Natural killer cell (primary cell): ENCODE measurements around the gene FBXO27. TPM values are rescaled to one million over a fixed set of nuclear protein-coding genes. Genes with fewer than 3 reads are reported as not detected.

ENCODE experiments used
- ATAC-seq, 3 donors: fragments of 150-1000 bp in 2 of 3; fragments of 200-7000 bp in 1 of 3; cut with Tn5 transposase; 1 replicate in 1 of 3; 2 replicates in 2 of 3; pipeline ENCODE4 v1.10.0; 2021; ENCODE audit warnings: mild to moderate bottlenecking in 2 of 3, moderate library complexity in 2 of 3
- DNase-seq, 2 donors: peaks; one replicate each; pipeline versions ENCODE4 v3.0.0 to v3.0.0-alpha.2; 2013 to 2021; ENCODE audit warnings: mixed read lengths in 1 of 2
- H3K27ac ChIP-seq: one replicate; pipeline ENCODE4 v1.5.1; 2013; ENCODE audit warnings: mild to moderate bottlenecking, low read length
- H3K27me3 ChIP-seq: one replicate; pipeline ENCODE4 v1.6.1; 2013; ENCODE audit warnings: low read length; ENCODE audit not compliant: control insufficient read depth, insufficient read depth
- H3K36me3 ChIP-seq: one replicate; pipeline ENCODE4 v1.6.1; 2013; ENCODE audit warnings: low read length; ENCODE audit not compliant: control insufficient read depth, insufficient read depth
- H3K4me1 ChIP-seq: one replicate; pipeline ENCODE4 v1.6.1; 2013; ENCODE audit warnings: low read length; ENCODE audit not compliant: control insufficient read depth, insufficient read depth
- H3K4me3 ChIP-seq: one replicate; pipeline ENCODE4 v1.5.1; 2013; ENCODE audit warnings: low read length
- H3K9me3 ChIP-seq: one replicate; pipeline ENCODE4 v1.6.1; 2013; ENCODE audit warnings: low read length; ENCODE audit not compliant: control insufficient read depth, insufficient read depth
- H3K27ac Mint-ChIP-seq, 2 donors: one replicate each; pipeline ENCODE4 v1.8.0; 2022; ENCODE audit warnings: mild to moderate bottlenecking in 2 of 2, mixed read lengths in 2 of 2, moderate library complexity in 1 of 2
- H3K27me3 Mint-ChIP-seq, 2 donors: one replicate each; pipeline ENCODE4 v1.8.0; 2022; ENCODE audit warnings: low read depth in 2 of 2, mixed read lengths in 2 of 2
- H3K36me3 Mint-ChIP-seq: one replicate; pipeline ENCODE4 v1.8.0; 2022; ENCODE audit warnings: mixed read lengths
- H3K4me1 Mint-ChIP-seq, 2 donors: one replicate each; pipeline ENCODE4 v1.8.0; 2022; ENCODE audit warnings: mixed read lengths in 2 of 2
- H3K4me3 Mint-ChIP-seq: one replicate; pipeline ENCODE4 v1.8.0; 2022; ENCODE audit warnings: mild to moderate bottlenecking, moderate library complexity, mixed read lengths
- H3K9me3 Mint-ChIP-seq, 2 donors: one replicate each; pipeline ENCODE4 v1.8.0; 2022; ENCODE audit warnings: mixed read lengths in 2 of 2
- WGBS: methylation state at CpG from one replicate; pipeline ENCODE4 v1.1.7; 2013; ENCODE audit warnings: missing lambda C conversion rate; ENCODE audit not compliant: insufficient coverage; 5-methylcytosine and 5-hydroxymethylcytosine counted together
- intact Hi-C: fragments of 100-400 bp; cut with micrococcal nuclease; formaldehyde crosslinking; loops from one replicate; pipeline ENCODE4 v1.14.2; 2022
- total RNA-seq, 4 donors: library from RNA; stranded (reverse); fragments of 120-200 nt in 1 of 4; gene quantifications; one replicate each; pipeline versions ENCODE4 v1.2.3 to v1.2.4, GENCODE V29; 2013 to 2022
- TF ChIP-seq, protein P1 (sequence below): fragments of 200-600 bp; IDR thresholded peaks from one replicate; pipeline ENCODE4 v1.8.0; 2022; ENCODE audit warnings: antibody characterized with exemption

Gene FBXO27
- total RNA-seq, 3 donors from 2014 or later (not counting 1 experiment from before 2014, with no cell fraction given), result 0.23 to 0.38 TPM; not detected in 1

DNA sequence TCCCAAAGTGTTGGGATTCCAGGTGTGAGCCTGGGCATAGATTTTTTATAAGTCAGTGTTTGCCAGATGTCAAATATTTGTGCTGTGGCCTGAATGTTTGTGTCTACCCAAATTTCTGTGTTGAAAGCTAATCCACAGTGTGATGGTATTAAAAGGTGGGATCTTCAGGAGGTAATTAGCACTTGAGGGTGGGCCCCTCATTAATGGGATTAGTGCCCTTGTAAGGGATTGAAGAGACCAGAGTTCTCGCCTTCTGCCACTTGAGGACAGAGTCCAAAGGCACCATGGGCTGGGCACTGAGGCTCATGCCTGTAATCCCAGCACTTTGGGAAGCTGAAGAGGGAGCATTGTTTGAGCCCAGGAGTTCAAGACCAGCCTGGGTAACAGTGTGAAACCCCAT lies 47.1 kb downstream of the FBXO27 start:
- H3K4me3 Mint-ChIP-seq, result no peak overlapping the region
- H3K4me1 Mint-ChIP-seq, result no peaks in the 10 kb centered on the region
- 95% methylated on average over 1 of the region's 1 CpG for WGBS
- no peaks in the 10 kb centered on the region for H3K4me1 ChIP-seq
- no peak for ATAC-seq
- no peak overlapping the region for H3K27ac ChIP-seq
- peaks cover 7 to 14% of the 10 kb centered on the region in 2 donors for H3K27me3 Mint-ChIP-seq
- TF ChIP-seq, protein P1, sequence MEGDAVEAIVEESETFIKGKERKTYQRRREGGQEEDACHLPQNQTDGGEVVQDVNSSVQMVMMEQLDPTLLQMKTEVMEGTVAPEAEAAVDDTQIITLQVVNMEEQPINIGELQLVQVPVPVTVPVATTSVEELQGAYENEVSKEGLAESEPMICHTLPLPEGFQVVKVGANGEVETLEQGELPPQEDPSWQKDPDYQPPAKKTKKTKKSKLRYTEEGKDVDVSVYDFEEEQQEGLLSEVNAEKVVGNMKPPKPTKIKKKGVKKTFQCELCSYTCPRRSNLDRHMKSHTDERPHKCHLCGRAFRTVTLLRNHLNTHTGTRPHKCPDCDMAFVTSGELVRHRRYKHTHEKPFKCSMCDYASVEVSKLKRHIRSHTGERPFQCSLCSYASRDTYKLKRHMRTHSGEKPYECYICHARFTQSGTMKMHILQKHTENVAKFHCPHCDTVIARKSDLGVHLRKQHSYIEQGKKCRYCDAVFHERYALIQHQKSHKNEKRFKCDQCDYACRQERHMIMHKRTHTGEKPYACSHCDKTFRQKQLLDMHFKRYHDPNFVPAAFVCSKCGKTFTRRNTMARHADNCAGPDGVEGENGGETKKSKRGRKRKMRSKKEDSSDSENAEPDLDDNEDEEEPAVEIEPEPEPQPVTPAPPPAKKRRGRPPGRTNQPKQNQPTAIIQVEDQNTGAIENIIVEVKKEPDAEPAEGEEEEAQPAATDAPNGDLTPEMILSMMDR, result no peak
- no peaks in the 10 kb centered on the region for H3K27me3 ChIP-seq
- no peak overlapping the region for H3K27ac Mint-ChIP-seq
- H3K9me3 Mint-ChIP-seq, result no peaks in the 10 kb centered on the region
- peaks cover 6% of the 10 kb centered on the region for H3K9me3 ChIP-seq
- no peak overlapping the region for H3K4me3 ChIP-seq
- H3K36me3 Mint-ChIP-seq, result no peaks in the 10 kb centered on the region
- DNase-seq, result no peak
- H3K36me3 ChIP-seq, result no peaks in the 10 kb centered on the region
- intact Hi-C loops, result no loop called here

DNA sequence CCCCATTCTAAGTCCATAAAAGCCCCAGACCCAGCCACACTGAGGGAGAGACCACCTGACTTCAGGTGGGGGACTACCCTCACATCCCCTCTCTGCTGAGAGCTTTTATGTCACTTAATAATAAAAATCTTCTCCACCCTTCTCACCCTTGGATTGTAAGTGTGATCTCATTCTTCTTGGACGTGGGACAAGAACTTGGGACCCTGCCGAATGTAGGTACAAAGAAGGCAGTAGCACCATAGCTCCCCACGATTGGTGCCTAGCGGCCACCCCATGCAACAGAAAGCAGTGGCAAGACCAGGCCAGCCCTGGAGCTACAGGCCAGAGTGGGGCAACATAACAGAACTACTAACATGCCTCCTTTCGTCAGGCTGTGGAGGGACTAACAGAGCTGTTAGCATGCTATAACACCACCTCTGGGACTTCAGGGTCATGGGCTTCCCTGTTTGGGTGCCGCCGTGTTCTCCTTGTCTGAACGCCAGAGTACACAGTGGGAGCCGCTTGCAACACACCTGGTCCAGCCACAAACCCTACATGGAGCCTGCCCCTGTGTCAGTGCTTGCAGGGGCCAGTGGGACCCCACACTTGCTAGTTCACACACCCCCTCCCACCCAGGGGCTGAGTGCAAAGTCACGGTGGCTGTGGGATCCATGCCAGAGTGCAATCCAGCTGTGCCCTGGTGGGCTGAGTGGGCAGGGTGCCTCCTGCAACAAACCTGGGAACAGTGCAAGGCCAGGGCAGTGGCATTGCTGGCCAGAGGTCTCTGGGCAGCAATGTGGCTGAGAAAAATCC lies 51.6 kb downstream of the FBXO27 start:
- Histone ChIP-seq H3K27ac (no peak overlapping the region), H3K4me1 (peaks cover 3% of the 10 kb centered on the region), H3K4me3 (no peak overlapping the region), H3K36me3 (no peaks in the 10 kb centered on the region), H3K9me3 (peaks cover 6% of the 10 kb centered on the region), H3K27me3 (peaks cover 7% of the 10 kb centered on the region)
- Mint-ChIP-seq H3K36me3 (no peaks in the 10 kb centered on the region), H3K9me3 (no peaks in the 10 kb centered on the region), H3K27ac (no peak overlapping the region), H3K4me3 (no peak overlapping the region), H3K27me3 (peaks cover 9 to 14% of the 10 kb centered on the region in 2 donors), H3K4me1 (no peaks in the 10 kb centered on the region)
- TF ChIP-seq, protein P1, result no peak
- 95% methylated on average over 10 of the region's 10 CpGs for WGBS
- DNase-seq (no peak), ATAC-seq (no peak)
- intact Hi-C loops, result no loop called here

DNA sequence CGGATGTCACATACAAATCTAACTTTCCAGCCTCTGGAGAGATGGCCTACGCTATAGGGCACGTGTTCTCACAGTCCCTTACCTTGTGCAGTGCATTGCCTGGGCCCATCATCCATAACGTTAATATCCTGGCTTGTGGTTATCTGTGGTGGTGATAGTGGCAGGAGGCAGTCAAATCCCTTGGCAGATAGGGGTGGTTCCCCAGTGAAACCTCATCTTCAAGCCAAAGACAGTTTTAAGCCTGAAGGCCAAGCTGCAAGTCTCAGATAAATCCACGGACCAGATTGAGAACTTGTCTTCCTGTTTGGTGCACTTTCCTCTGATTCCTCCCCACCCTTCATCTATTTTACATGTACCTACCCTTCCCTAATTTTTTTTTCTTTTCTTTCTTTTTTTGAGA lies 52.5 kb downstream of the FBXO27 start:
- Histone ChIP-seq H3K27ac (no peak overlapping the region), H3K36me3 (no peaks in the 10 kb centered on the region), H3K9me3 (peaks cover 6% of the 10 kb centered on the region), H3K4me1 (peaks cover 3% of the 10 kb centered on the region), H3K27me3 (peaks cover 8% of the 10 kb centered on the region), H3K4me3 (no peak overlapping the region)
- intact Hi-C loops, result no loop called here
- Mint-ChIP-seq H3K36me3 (no peaks in the 10 kb centered on the region), H3K4me3 (no peak overlapping the region), H3K4me1 (peaks cover 0 to 4% of the 10 kb centered on the region in 2 donors), H3K27ac (no peak overlapping the region), H3K27me3 (peaks cover 14 to 19% of the 10 kb centered on the region in 2 donors), H3K9me3 (no peaks in the 10 kb centered on the region)
- DNase-seq (no peak), ATAC-seq (no peak)
- 87% methylated on average over 5 of the region's 5 CpGs for WGBS
- TF ChIP-seq, protein P1, result no peak

DNA sequence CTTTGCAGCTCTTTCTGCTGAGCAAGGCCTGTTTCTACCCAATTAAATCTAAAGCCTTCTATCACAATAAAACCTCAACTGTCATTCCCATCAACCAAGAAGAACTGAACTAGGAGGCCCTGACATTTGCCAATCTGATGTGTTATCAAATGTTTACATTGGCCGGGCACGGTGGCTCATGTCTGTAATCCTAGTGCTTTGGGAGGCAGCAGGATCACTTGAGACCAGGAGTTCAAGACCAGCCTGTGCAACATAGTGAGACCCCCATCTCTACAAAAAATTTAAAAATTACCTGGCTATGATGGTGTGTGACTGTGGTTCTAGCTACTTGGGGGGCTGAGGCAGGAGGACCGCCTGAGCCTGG lies 54.0 kb downstream of the FBXO27 start:
- DNase-seq (no peak), ATAC-seq (no peak)
- H3K27me3 Mint-ChIP-seq, result peaks cover 22 to 27% of the 10 kb centered on the region in 2 donors
- H3K4me3 ChIP-seq, result no peak overlapping the region
- H3K9me3 Mint-ChIP-seq, result no peaks in the 10 kb centered on the region
- TF ChIP-seq, protein P1, result no peak
- no peak overlapping the region for H3K27ac ChIP-seq
- peaks cover 0 to 4% of the 10 kb centered on the region in 2 donors for H3K4me1 Mint-ChIP-seq
- H3K36me3 Mint-ChIP-seq, result no peaks in the 10 kb centered on the region
- no peaks in the 10 kb centered on the region for H3K36me3 ChIP-seq
- H3K27ac Mint-ChIP-seq, result no peak overlapping the region
- H3K27me3 ChIP-seq, result peaks cover 10% of the 10 kb centered on the region
- intact Hi-C loops, result no loop called here
- H3K4me1 ChIP-seq, result peaks cover 3% of the 10 kb centered on the region
- peaks cover 6% of the 10 kb centered on the region for H3K9me3 ChIP-seq
- H3K4me3 Mint-ChIP-seq, result no peak overlapping the region
- 84% methylated on average over 3 of the region's 3 CpGs for WGBS
